ENCODE measurements around the gene CACNA2D2. TPM values are rescaled to one million over a fixed set of nuclear protein-coding genes. Genes with fewer than 3 reads are reported as not detected.

CACNA2D2 gene
- total RNA-seq, 1 experiment from 2014 or later, result 27.7 TPM

DNA sequence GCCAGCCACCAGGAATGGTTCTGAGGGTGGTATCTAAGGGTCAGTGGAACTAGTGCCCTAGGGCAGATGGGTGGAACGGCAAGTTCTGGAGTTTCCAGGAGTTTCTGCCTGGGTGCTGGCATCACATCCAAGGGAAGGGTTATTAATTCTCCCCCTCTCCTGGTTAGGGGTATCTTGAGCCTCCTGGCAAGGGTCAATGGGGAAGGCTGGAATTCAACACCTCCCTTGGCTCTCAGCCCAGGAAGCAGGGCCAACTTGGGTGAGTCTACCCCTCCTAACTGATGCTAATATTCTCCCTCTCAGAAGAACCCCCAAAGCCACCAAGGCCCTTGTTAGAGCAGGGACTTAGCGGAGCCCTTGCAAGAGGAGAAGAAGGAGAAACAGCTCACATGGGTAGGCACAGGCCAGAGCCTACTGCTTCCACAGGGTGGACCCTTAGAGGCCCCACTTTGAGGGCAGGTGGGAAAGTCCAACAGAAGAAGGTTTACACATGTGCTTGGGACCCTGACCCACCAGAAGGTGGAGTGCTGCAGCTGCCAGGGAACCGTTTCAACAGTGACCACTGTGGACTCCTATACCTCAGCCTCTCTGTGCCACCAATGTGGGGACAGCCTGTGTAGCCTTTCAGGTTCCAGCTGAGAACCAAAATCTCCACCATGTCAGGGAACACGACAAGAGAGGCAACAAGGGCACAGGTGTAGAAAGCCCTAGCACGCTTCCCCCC is 147.4 kb downstream of the CACNA2D2 start:
- Mint-ChIP-seq H3K27me3 (ENCODE audit: low read depth) (no peaks in the 10 kb centered on the region; the same call in 1 of the 2 replicates), H3K27ac (no peak overlapping the region), H3K4me3 (peak overlapping the region in 1 of 2 experiments; percentile 42; a peak in 2 of 5 replicates), H3K9me3 (no peaks in the 10 kb centered on the region), H3K4me1 (peaks cover 34 to 36% of the 10 kb centered on the region in 2 experiments), H3K36me3 (ENCODE audit: insufficient read depth in 1 of 3, low read depth in 3 of 3) (peaks cover 13 to 28% (median 27%) of the 10 kb centered on the region in 3 experiments)
- no peaks in the 10 kb centered on the region for H3K27me3 ChIP-seq (ENCODE audit: insufficient read depth, low read length)
- no peak overlapping the region for H4K5ac ChIP-seq (ENCODE audit: insufficient read length, low read depth, low read length)
- H2BK20ac ChIP-seq (ENCODE audit: low read depth, low read length, poor library complexity, severe bottlenecking), result no peak overlapping the region
- no peak overlapping the region for H3K4ac ChIP-seq (ENCODE audit: low read depth, low read length)
- H3K18ac ChIP-seq (ENCODE audit: insufficient read length, low read depth, low read length), result no peak overlapping the region
- H3K23ac ChIP-seq (ENCODE audit: insufficient read length, low read depth, low read length), result no peak overlapping the region
- no peak overlapping the region for H4K91ac ChIP-seq (ENCODE audit: insufficient read length, low read depth, low read length)
- no peaks in the 10 kb centered on the region for H4K20me1 ChIP-seq (ENCODE audit: control insufficient read depth, insufficient read depth, insufficient read length)
- no peak overlapping the region for H2BK120ac ChIP-seq (ENCODE audit: low read depth, low read length, poor library complexity, severe bottlenecking)
- H3K9ac ChIP-seq (ENCODE audit: extremely low read depth, insufficient read length, low read length), result no peak overlapping the region
- peaks cover 9% of the 10 kb centered on the region for H3K23me2 ChIP-seq (ENCODE audit: insufficient read length, low read depth, low read length, poor library complexity, severe bottlenecking)
- no peak overlapping the region for H3K4me2 ChIP-seq (ENCODE audit: insufficient read depth, insufficient read length, low read length)
- no peak overlapping the region for H4K8ac ChIP-seq (replicated peaks; ENCODE audit: insufficient read length, low read depth, low read length)
- no peak overlapping the region for H3K56ac ChIP-seq (ENCODE audit: insufficient read length, low read depth, low read length)
- H3K27ac ChIP-seq (ENCODE audit: insufficient read length, low read depth, low read length), result no peak overlapping the region
- no peak overlapping the region for H3T11ph ChIP-seq (ENCODE audit: low read length)
- H3K79me2 ChIP-seq (ENCODE audit: insufficient read depth, low read length), result peaks cover 9% of the 10 kb centered on the region; the same call in 1 of the 2 replicates
- no peaks in the 10 kb centered on the region for H3K9me3 ChIP-seq (ENCODE audit: control insufficient read depth, low read depth, low read length)
- DNase-seq, result no peak
- H2AK5ac ChIP-seq (ENCODE audit: insufficient read length, low read length), result no peak overlapping the region
- H2BK12ac ChIP-seq (ENCODE audit: insufficient read length, low read depth, low read length), result no peak overlapping the region
- TF ChIP-seq, protein P1, sequence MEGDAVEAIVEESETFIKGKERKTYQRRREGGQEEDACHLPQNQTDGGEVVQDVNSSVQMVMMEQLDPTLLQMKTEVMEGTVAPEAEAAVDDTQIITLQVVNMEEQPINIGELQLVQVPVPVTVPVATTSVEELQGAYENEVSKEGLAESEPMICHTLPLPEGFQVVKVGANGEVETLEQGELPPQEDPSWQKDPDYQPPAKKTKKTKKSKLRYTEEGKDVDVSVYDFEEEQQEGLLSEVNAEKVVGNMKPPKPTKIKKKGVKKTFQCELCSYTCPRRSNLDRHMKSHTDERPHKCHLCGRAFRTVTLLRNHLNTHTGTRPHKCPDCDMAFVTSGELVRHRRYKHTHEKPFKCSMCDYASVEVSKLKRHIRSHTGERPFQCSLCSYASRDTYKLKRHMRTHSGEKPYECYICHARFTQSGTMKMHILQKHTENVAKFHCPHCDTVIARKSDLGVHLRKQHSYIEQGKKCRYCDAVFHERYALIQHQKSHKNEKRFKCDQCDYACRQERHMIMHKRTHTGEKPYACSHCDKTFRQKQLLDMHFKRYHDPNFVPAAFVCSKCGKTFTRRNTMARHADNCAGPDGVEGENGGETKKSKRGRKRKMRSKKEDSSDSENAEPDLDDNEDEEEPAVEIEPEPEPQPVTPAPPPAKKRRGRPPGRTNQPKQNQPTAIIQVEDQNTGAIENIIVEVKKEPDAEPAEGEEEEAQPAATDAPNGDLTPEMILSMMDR (conservative IDR thresholded peaks at IDR 0.05), result no peak
- no peak overlapping the region for H2AFZ ChIP-seq (ENCODE audit: low read length)
- WGBS (ENCODE audit: extremely low coverage, insufficient read length, low lambda C conversion rate), result no CpG with 5 or more reads among the region's 5 CpGs
- H3K4me1 ChIP-seq (ENCODE audit: insufficient read depth, low read length), result peaks cover 4% of the 10 kb centered on the region; the same call in 1 of the 2 replicates
- peaks cover 6% of the 10 kb centered on the region for H3K79me1 ChIP-seq (ENCODE audit: insufficient read depth, low read depth, low read length, poor library complexity, severe bottlenecking)
- H3K14ac ChIP-seq (ENCODE audit: insufficient read depth, low read length), result no peak overlapping the region
- no peak overlapping the region for H2BK15ac ChIP-seq (ENCODE audit: low read depth, low read length)
- H2BK5ac ChIP-seq (ENCODE audit: insufficient read length, low read length), result no peak overlapping the region
